ENCODE results near the gene TINAG. TPM values are rescaled to one million over a fixed set of nuclear protein-coding genes. Genes with fewer than 3 reads are reported as not detected.
A peak's percentile ranks its signal among the peaks of the same experiment; 100 is the strongest.

The TINAG gene
- total and polyA plus RNA-seq, 2 donors (not counting 1 experiment from before 2014, with no cell fraction given): not detected

GRCh38 chr6:54335871-54336270 lies 27.6 kb downstream of the TINAG start:
- Histone ChIP-seq H3K27ac (ENCODE audit: insufficient read depth, low read length) (peak overlapping the region; percentile 31), H3K9ac (ENCODE audit: insufficient read depth, low read length) (no peak overlapping the region)

GRCh38 chr6:54353975-54354374 lies 45.7 kb downstream of the TINAG start:
- no peak overlapping the region for H3K27ac ChIP-seq (ENCODE audit: insufficient read depth, low read length)
- H3K9ac ChIP-seq (ENCODE audit: insufficient read depth, low read length): no peak overlapping the region
- TF ChIP-seq EZH2 (IDR thresholded peaks at IDR 0.05; ENCODE audit: low read length, missing control alignments) (no peak), CTCF (conservative IDR thresholded peaks at IDR 0.05 in 1 of 2, IDR thresholded peaks at IDR 0.05 in 1 of 2; ENCODE audit: low read depth in 1 of 2, low read length in 2 of 2) (no peak)
- H3K36me3 ChIP-seq (ENCODE audit: control insufficient read depth, insufficient read depth, low read length): no peaks in the 10 kb centered on the region
- no peaks in the 10 kb centered on the region for H3K9me3 ChIP-seq (ENCODE audit: control insufficient read depth, insufficient read depth, low read depth, low read length)
- no peaks in the 10 kb centered on the region for H3K4me1 ChIP-seq (ENCODE audit: control insufficient read depth, extremely low read depth, insufficient read depth, low read length)
- H3K27me3 ChIP-seq (ENCODE audit: control insufficient read depth, insufficient read depth, low read length): no peaks in the 10 kb centered on the region
- no peak overlapping the region for H3K4me2 ChIP-seq (ENCODE audit: extremely low read depth, insufficient read depth, low read length)
- no peak overlapping the region for H3K4me3 ChIP-seq (replicated peaks in 1 of 4; ENCODE audit: control extremely low read depth in 1 of 4, insufficient read depth in 1 of 4, low read depth in 3 of 4, low read length in 4 of 4)
- H3K79me2 ChIP-seq (ENCODE audit: control insufficient read depth, insufficient read depth, low read length): no peaks in the 10 kb centered on the region
- DNase-seq (ENCODE audit: low read depth in 2 of 2): no peak
- H2AFZ ChIP-seq (ENCODE audit: low read length): no peak overlapping the region
- H4K20me1 ChIP-seq (ENCODE audit: control insufficient read depth, extremely low read depth, insufficient read depth, low read length): no peaks in the 10 kb centered on the region

More at GRCh38 chr6:54335871-54336270, 27.6 kb downstream of the TINAG start:
- no peaks in the 10 kb centered on the region for H3K27me3 ChIP-seq (ENCODE audit: control insufficient read depth, insufficient read depth, low read length)
- no peak for TF ChIP-seq EZH2 (IDR thresholded peaks at IDR 0.05; ENCODE audit: low read length, missing control alignments)
- no peak for TF ChIP-seq CTCF (conservative IDR thresholded peaks at IDR 0.05 in 1 of 2, IDR thresholded peaks at IDR 0.05 in 1 of 2; ENCODE audit: low read depth in 1 of 2, low read length in 2 of 2)
- no peaks in the 10 kb centered on the region for H4K20me1 ChIP-seq (ENCODE audit: control insufficient read depth, extremely low read depth, insufficient read depth, low read length)
- DNase-seq (ENCODE audit: low read depth in 2 of 2): peak; percentile 95 to 99
- peak overlapping the region; percentile 41 for H3K4me2 ChIP-seq (ENCODE audit: extremely low read depth, insufficient read depth, low read length)
- no peak overlapping the region for H2AFZ ChIP-seq (ENCODE audit: low read length)
- no peaks in the 10 kb centered on the region for H3K79me2 ChIP-seq (ENCODE audit: control insufficient read depth, insufficient read depth, low read length)
- no peaks in the 10 kb centered on the region for H3K9me3 ChIP-seq (ENCODE audit: control insufficient read depth, insufficient read depth, low read depth, low read length)
- H3K4me3 ChIP-seq (replicated peaks in 1 of 4; ENCODE audit: control extremely low read depth in 1 of 4, insufficient read depth in 1 of 4, low read depth in 3 of 4, low read length in 4 of 4): no peak overlapping the region
- no peaks in the 10 kb centered on the region for H3K36me3 ChIP-seq (ENCODE audit: control insufficient read depth, insufficient read depth, low read length)
- H3K4me1 ChIP-seq (ENCODE audit: control insufficient read depth, extremely low read depth, insufficient read depth, low read length): no peaks in the 10 kb centered on the region

- H3K4me2 ChIP-seq (ENCODE audit: extremely low read depth, insufficient read depth, low read length): no peak overlapping the region
Observed at GRCh38 chr6:54354608-54355007, 46.4 kb downstream of the TINAG start.

More at GRCh38 chr6:54354608-54355007, 46.4 kb downstream of the TINAG start:
- H3K27me3 ChIP-seq (ENCODE audit: control insufficient read depth, insufficient read depth, low read length): no peaks in the 10 kb centered on the region
- no peak overlapping the region for H3K9ac ChIP-seq (ENCODE audit: insufficient read depth, low read length)
- H2AFZ ChIP-seq (ENCODE audit: low read length): no peak overlapping the region
- TF ChIP-seq EZH2 (IDR thresholded peaks at IDR 0.05; ENCODE audit: low read length, missing control alignments) (no peak), CTCF (conservative IDR thresholded peaks at IDR 0.05 in 1 of 2, IDR thresholded peaks at IDR 0.05 in 1 of 2; ENCODE audit: low read depth in 1 of 2, low read length in 2 of 2) (no peak)
- H3K9me3 ChIP-seq (ENCODE audit: control insufficient read depth, insufficient read depth, low read depth, low read length): no peaks in the 10 kb centered on the region
- no peaks in the 10 kb centered on the region for H3K4me1 ChIP-seq (ENCODE audit: control insufficient read depth, extremely low read depth, insufficient read depth, low read length)
- H4K20me1 ChIP-seq (ENCODE audit: control insufficient read depth, extremely low read depth, insufficient read depth, low read length): no peaks in the 10 kb centered on the region
- H3K4me3 ChIP-seq (replicated peaks in 1 of 4; ENCODE audit: control extremely low read depth in 1 of 4, insufficient read depth in 1 of 4, low read depth in 3 of 4, low read length in 4 of 4): no peak overlapping the region
- no peaks in the 10 kb centered on the region for H3K36me3 ChIP-seq (ENCODE audit: control insufficient read depth, insufficient read depth, low read length)
- no peaks in the 10 kb centered on the region for H3K79me2 ChIP-seq (ENCODE audit: control insufficient read depth, insufficient read depth, low read length)
- DNase-seq (ENCODE audit: low read depth in 2 of 2): no peak
- no peak overlapping the region for H3K27ac ChIP-seq (ENCODE audit: insufficient read depth, low read length)
